GM23338 (cell line): ENCODE data around the gene ZNF628. TPM values are rescaled to one million over a fixed set of nuclear protein-coding genes. Genes with fewer than 3 reads are reported as not detected.

Source experiments
- ATAC-seq: fragments of 200-7000 bp; cut with Tn5 transposase; 3 replicates; pipeline ENCODE4 v1.9.1; 2020
- DNase-seq: peaks from one replicate; pipeline ENCODE4 v3.0.0-alpha.2; 2015; ENCODE audit warnings: low spot score
- H2AFZ ChIP-seq: fragments of 200-600 bp; sonication (generic); 2 replicates; pipeline ENCODE4 v1.8.0; 2016; ENCODE audit warnings: antibody characterized with exemption, mild to moderate bottlenecking, moderate library complexity
- H3F3A ChIP-seq: fragments of 200-600 bp; sonication (generic); replicated peaks from 2 replicates; pipeline ENCODE4 v1.8.0; 2017; ENCODE audit warnings: antibody characterized with exemption, mixed run types, low read depth
- H3K27ac ChIP-seq: fragments of 200-600 bp; sonication (generic); 2 replicates; pipeline ENCODE4 v1.6.1; 2016; ENCODE audit warnings: low read depth
- H3K27me3 ChIP-seq: fragments of 200-600 bp; sonication (generic); 2 replicates; pipeline ENCODE4 v1.8.0; 2016; ENCODE audit warnings: mild to moderate bottlenecking, mixed run types, moderate library complexity; ENCODE audit not compliant: insufficient read depth
- H3K36me3 ChIP-seq: fragments of 200-600 bp; sonication (generic); 2 replicates; pipeline ENCODE4 v1.8.0; 2016; ENCODE audit warnings: mild to moderate bottlenecking; ENCODE audit not compliant: insufficient read depth
- H3K4me1 ChIP-seq: fragments of 200-600 bp; sonication (generic); 2 replicates; pipeline ENCODE4 v1.8.0; 2016; ENCODE audit warnings: mild to moderate bottlenecking, moderate library complexity; ENCODE audit not compliant: insufficient read depth
- H3K4me2 ChIP-seq: fragments of 200-600 bp; sonication (generic); 2 replicates; pipeline ENCODE4 v1.7.1; 2017; ENCODE audit warnings: mixed run types
- H3K4me3 ChIP-seq: fragments of 200-600 bp; sonication (generic); 2 replicates; pipeline ENCODE4 v1.6.1; 2016; ENCODE audit warnings: mixed run types
- H3K79me2 ChIP-seq: fragments of 200-600 bp; sonication (generic); replicated peaks from 2 replicates; pipeline ENCODE4 v1.8.0; 2017; ENCODE audit warnings: mild to moderate bottlenecking; ENCODE audit not compliant: insufficient read depth
- H3K9me2 ChIP-seq: fragments of 200-600 bp; sonication (generic); 2 replicates; pipeline ENCODE4 v1.8.0; 2017; ENCODE audit not compliant: insufficient read depth
- H4K20me1 ChIP-seq: fragments of 200-600 bp; sonication (generic); replicated peaks from 2 replicates; pipeline ENCODE4 v1.8.0; 2017; ENCODE audit warnings: mild to moderate bottlenecking; ENCODE audit not compliant: insufficient read depth
- H3K27ac Mint-ChIP-seq: 2 replicates; pipeline ENCODE4 v1.8.0; 2020; ENCODE audit warnings: inconsistent platforms, mild to moderate bottlenecking, moderate library complexity, mixed read lengths
- H3K27me3 Mint-ChIP-seq: 3 replicates; pipeline ENCODE4 v1.8.0; 2022; ENCODE audit warnings: low read depth, mild to moderate bottlenecking, moderate library complexity, mixed read lengths, inconsistent platforms; ENCODE audit not compliant: insufficient read depth, poor library complexity
- H3K36me3 Mint-ChIP-seq: 3 replicates; pipeline ENCODE4 v1.8.0; 2021; ENCODE audit warnings: low read depth, mild to moderate bottlenecking, inconsistent platforms, moderate library complexity, mixed read lengths
- H3K4me1 Mint-ChIP-seq: 3 replicates; pipeline ENCODE4 v1.8.0; 2020; ENCODE audit warnings: mild to moderate bottlenecking, inconsistent platforms, mixed read lengths
- H3K4me3 Mint-ChIP-seq: 3 replicates; pipeline ENCODE4 v1.8.0; 2021; ENCODE audit warnings: moderate library complexity, mild to moderate bottlenecking, inconsistent platforms, mixed read lengths
- H3K9me3 Mint-ChIP-seq: 3 replicates; pipeline ENCODE4 v1.8.0; 2020; ENCODE audit warnings: moderate library complexity, mild to moderate bottlenecking, inconsistent platforms, mixed read lengths
- CREB1 ChIP-seq: fragments of 250-450 bp; sonication (Bioruptor Pico); IDR thresholded peaks from 2 replicates; pipeline ENCODE4 v1.5.0; 2020; ENCODE audit warnings: low read depth, mild to moderate bottlenecking, moderate library complexity
- ETS1 ChIP-seq: IDR thresholded peaks from 2 replicates; pipeline ENCODE4 v1.6.1; 2016; ENCODE audit warnings: antibody characterized with exemption
- EZH2 ChIP-seq: fragments of 200-600 bp; sonication (generic); IDR thresholded peaks from one replicate; pipeline ENCODE4 v1.8.0; 2017; ENCODE audit warnings: antibody characterized with exemption, mild to moderate bottlenecking, low read depth; ENCODE audit not compliant: unreplicated experiment
- EZH2phosphoT487 ChIP-seq: fragments of 200-600 bp; sonication (generic); IDR thresholded peaks from one replicate; pipeline ENCODE4 v1.8.1; 2018; ENCODE audit warnings: antibody characterized with exemption; ENCODE audit not compliant: unreplicated experiment
- JUNB ChIP-seq: IDR thresholded peaks from one replicate; pipeline ENCODE4 v1.6.1; 2016; ENCODE audit warnings: antibody characterized with exemption; ENCODE audit not compliant: unreplicated experiment
- NANOG ChIP-seq: IDR thresholded peaks from 2 replicates; pipeline ENCODE4 v1.6.1; 2016; ENCODE audit warnings: antibody characterized with exemption, borderline replicate concordance
- POLR2AphosphoS5 ChIP-seq: IDR thresholded peaks from 2 replicates; pipeline ENCODE4 v1.6.1; 2016; ENCODE audit warnings: antibody characterized with exemption, low read depth
- STAT1 ChIP-seq: IDR thresholded peaks from one replicate; pipeline ENCODE4 v1.6.1; 2016; ENCODE audit warnings: antibody characterized with exemption; ENCODE audit not compliant: unreplicated experiment
- ZNF114 ChIP-seq: fragments of 250-450 bp; sonication (Bioruptor Pico); IDR thresholded peaks from 2 replicates; pipeline ENCODE4 v1.5.0; 2020; ENCODE audit warnings: mild to moderate bottlenecking, moderate library complexity
- ZNF331 ChIP-seq: fragments of 250-450 bp; sonication (Bioruptor Pico); IDR thresholded peaks from 2 replicates; pipeline ENCODE4 v1.5.0; 2020; ENCODE audit warnings: low read depth, mild to moderate bottlenecking, moderate library complexity
- polyA plus RNA-seq: library from polyadenylated mRNA; unstranded; fragments of >200 nt; fragmentation: Nextera tagmentation; extraction: Ambion mirVana; gene quantifications from 2 replicates; pipeline ENCODE4 v1.2.1, GENCODE V29; 2016
- total RNA-seq: library from RNA; depleted of rRNA; stranded (reverse); fragments of >200 nt; shearing (Covaris generic); gene quantifications from 2 replicates; pipeline ENCODE4 v1.2.3, GENCODE V29; 2014
- TF ChIP-seq, protein P1 (sequence below), 2 experiments: fragments of 200-600 bp in 1 of 2; sonication (generic) in 1 of 2; conservative IDR thresholded peaks; 2 replicates each; pipeline versions ENCODE4 v1.5.1 to v1.6.1; 2016 to 2017; ENCODE audit warnings: antibody characterized with exemption in 2 of 2, low read depth in 2 of 2, mild to moderate bottlenecking in 2 of 2, moderate library complexity in 1 of 2
- TF ChIP-seq, protein P2 (sequence below): fragments of 250-450 bp; sonication (Bioruptor Pico); IDR thresholded peaks from 2 replicates; pipeline ENCODE4 v1.5.0; 2020; ENCODE audit warnings: mild to moderate bottlenecking, moderate library complexity
- TF ChIP-seq, protein P3 (sequence below): IDR thresholded peaks from one replicate; pipeline ENCODE4 v1.6.1; 2018; ENCODE audit warnings: antibody characterized with exemption; ENCODE audit not compliant: unreplicated experiment

The ZNF628 gene
- total and polyA plus RNA-seq, 2 experiments from 2014 or later, result 4.9 to 10.7 TPM

- no peak overlapping the region for H2AFZ ChIP-seq
- no peak for DNase-seq
- H3K9me3 Mint-ChIP-seq, result no peaks in the 10 kb centered on the region
These were observed 44.4 kb downstream of the ZNF628 start for GRCh38 chr19:55520691-55521292.

More at GRCh38 chr19:55520691-55521292, 44.4 kb downstream of the ZNF628 start:
- 0 out of 2 replicates have a peak, but pooled peaks cover 5% of the 10 kb centered on the region for H3K9me2 ChIP-seq
- ATAC-seq, result no peak
- Mint-ChIP-seq H3K36me3 (no peaks in the 10 kb centered on the region), H3K4me1 (peaks cover 1% of the 10 kb centered on the region; the same call in 2 of the 3 replicates), H3K27me3 (peaks cover 8% of the 10 kb centered on the region), H3K4me3 (no peak overlapping the region), H3K27ac (no peak overlapping the region)
- no peaks in the 10 kb centered on the region for H3K4me1 ChIP-seq
- no peaks in the 10 kb centered on the region for H4K20me1 ChIP-seq
- no peaks in the 10 kb centered on the region for H3K36me3 ChIP-seq
- no peak for TF ChIP-seq ZNF114 (CRISPR knock-in tag)
- no peak for TF ChIP-seq EZH2phosphoT487
- TF ChIP-seq ZNF331 (CRISPR knock-in tag), result no peak
- TF ChIP-seq STAT1, result no peak
- TF ChIP-seq JUNB, result no peak
- TF ChIP-seq ETS1, result no peak
- no peak for TF ChIP-seq POLR2AphosphoS5
- TF ChIP-seq, protein P1, sequence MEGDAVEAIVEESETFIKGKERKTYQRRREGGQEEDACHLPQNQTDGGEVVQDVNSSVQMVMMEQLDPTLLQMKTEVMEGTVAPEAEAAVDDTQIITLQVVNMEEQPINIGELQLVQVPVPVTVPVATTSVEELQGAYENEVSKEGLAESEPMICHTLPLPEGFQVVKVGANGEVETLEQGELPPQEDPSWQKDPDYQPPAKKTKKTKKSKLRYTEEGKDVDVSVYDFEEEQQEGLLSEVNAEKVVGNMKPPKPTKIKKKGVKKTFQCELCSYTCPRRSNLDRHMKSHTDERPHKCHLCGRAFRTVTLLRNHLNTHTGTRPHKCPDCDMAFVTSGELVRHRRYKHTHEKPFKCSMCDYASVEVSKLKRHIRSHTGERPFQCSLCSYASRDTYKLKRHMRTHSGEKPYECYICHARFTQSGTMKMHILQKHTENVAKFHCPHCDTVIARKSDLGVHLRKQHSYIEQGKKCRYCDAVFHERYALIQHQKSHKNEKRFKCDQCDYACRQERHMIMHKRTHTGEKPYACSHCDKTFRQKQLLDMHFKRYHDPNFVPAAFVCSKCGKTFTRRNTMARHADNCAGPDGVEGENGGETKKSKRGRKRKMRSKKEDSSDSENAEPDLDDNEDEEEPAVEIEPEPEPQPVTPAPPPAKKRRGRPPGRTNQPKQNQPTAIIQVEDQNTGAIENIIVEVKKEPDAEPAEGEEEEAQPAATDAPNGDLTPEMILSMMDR (conservative IDR thresholded peaks at IDR 0.05; ENCODE audit: low read depth in 2 of 2), result no peak
- no peak for TF ChIP-seq EZH2
- no peak for TF ChIP-seq NANOG
- TF ChIP-seq CREB1 (CRISPR knock-in tag), result no peak
- TF ChIP-seq, protein P2, sequence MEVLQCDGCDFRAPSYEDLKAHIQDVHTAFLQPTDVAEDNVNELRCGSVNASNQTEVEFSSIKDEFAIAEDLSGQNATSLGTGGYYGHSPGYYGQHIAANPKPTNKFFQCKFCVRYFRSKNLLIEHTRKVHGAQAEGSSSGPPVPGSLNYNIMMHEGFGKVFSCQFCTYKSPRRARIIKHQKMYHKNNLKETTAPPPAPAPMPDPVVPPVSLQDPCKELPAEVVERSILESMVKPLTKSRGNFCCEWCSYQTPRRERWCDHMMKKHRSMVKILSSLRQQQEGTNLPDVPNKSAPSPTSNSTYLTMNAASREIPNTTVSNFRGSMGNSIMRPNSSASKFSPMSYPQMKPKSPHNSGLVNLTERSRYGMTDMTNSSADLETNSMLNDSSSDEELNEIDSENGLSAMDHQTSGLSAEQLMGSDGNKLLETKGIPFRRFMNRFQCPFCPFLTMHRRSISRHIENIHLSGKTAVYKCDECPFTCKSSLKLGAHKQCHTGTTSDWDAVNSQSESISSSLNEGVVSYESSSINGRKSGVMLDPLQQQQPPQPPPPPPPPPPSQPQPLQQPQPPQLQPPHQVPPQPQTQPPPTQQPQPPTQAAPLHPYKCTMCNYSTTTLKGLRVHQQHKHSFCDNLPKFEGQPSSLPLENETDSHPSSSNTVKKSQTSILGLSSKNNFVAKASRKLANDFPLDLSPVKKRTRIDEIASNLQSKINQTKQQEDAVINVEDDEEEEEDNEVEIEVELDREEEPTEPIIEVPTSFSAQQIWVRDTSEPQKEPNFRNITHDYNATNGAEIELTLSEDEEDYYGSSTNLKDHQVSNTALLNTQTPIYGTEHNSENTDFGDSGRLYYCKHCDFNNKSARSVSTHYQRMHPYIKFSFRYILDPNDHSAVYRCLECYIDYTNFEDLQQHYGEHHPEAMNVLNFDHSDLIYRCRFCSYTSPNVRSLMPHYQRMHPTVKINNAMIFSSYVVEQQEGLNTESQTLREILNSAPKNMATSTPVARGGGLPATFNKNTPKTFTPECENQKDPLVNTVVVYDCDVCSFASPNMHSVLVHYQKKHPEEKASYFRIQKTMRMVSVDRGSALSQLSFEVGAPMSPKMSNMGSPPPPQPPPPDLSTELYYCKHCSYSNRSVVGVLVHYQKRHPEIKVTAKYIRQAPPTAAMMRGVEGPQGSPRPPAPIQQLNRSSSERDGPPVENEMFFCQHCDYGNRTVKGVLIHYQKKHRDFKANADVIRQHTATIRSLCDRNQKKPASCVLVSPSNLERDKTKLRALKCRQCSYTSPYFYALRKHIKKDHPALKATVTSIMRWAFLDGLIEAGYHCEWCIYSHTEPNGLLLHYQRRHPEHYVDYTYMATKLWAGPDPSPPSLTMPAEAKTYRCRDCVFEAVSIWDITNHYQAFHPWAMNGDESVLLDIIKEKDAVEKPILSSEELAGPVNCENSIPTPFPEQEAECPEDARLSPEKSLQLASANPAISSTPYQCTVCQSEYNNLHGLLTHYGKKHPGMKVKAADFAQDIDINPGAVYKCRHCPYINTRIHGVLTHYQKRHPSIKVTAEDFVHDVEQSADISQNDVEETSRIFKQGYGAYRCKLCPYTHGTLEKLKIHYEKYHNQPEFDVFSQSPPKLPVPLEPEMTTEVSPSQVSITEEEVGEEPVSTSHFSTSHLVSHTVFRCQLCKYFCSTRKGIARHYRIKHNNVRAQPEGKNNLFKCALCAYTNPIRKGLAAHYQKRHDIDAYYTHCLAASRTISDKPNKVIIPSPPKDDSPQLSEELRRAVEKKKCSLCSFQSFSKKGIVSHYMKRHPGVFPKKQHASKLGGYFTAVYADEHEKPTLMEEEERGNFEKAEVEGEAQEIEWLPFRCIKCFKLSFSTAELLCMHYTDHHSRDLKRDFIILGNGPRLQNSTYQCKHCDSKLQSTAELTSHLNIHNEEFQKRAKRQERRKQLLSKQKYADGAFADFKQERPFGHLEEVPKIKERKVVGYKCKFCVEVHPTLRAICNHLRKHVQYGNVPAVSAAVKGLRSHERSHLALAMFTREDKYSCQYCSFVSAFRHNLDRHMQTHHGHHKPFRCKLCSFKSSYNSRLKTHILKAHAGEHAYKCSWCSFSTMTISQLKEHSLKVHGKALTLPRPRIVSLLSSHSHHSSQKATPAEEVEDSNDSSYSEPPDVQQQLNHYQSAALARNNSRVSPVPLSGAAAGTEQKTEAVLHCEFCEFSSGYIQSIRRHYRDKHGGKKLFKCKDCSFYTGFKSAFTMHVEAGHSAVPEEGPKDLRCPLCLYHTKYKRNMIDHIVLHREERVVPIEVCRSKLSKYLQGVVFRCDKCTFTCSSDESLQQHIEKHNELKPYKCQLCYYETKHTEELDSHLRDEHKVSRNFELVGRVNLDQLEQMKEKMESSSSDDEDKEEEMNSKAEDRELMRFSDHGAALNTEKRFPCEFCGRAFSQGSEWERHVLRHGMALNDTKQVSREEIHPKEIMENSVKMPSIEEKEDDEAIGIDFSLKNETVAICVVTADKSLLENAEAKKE, result no peak
- TF ChIP-seq, protein P3, sequence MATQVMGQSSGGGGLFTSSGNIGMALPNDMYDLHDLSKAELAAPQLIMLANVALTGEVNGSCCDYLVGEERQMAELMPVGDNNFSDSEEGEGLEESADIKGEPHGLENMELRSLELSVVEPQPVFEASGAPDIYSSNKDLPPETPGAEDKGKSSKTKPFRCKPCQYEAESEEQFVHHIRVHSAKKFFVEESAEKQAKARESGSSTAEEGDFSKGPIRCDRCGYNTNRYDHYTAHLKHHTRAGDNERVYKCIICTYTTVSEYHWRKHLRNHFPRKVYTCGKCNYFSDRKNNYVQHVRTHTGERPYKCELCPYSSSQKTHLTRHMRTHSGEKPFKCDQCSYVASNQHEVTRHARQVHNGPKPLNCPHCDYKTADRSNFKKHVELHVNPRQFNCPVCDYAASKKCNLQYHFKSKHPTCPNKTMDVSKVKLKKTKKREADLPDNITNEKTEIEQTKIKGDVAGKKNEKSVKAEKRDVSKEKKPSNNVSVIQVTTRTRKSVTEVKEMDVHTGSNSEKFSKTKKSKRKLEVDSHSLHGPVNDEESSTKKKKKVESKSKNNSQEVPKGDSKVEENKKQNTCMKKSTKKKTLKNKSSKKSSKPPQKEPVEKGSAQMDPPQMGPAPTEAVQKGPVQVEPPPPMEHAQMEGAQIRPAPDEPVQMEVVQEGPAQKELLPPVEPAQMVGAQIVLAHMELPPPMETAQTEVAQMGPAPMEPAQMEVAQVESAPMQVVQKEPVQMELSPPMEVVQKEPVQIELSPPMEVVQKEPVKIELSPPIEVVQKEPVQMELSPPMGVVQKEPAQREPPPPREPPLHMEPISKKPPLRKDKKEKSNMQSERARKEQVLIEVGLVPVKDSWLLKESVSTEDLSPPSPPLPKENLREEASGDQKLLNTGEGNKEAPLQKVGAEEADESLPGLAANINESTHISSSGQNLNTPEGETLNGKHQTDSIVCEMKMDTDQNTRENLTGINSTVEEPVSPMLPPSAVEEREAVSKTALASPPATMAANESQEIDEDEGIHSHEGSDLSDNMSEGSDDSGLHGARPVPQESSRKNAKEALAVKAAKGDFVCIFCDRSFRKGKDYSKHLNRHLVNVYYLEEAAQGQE, result no peak
- no peak overlapping the region for H3K4me2 ChIP-seq
- no peaks in the 10 kb centered on the region for H3K79me2 ChIP-seq
- H3K4me3 ChIP-seq, result no peak overlapping the region
- H3K27ac ChIP-seq, result no peak overlapping the region
- H3K27me3 ChIP-seq, result 0 out of 2 replicates have a peak, but pooled peaks cover 2% of the 10 kb centered on the region
- no peaks in the 10 kb centered on the region for H3F3A ChIP-seq
